Measurements from ENCODE around the gene EYS.
"Not testable (repeated sequence)": the region's sequence is repeated elsewhere in the genome, so short reads cannot be mapped to it uniquely, and the experiment has no call there.

EYS gene

DNA sequence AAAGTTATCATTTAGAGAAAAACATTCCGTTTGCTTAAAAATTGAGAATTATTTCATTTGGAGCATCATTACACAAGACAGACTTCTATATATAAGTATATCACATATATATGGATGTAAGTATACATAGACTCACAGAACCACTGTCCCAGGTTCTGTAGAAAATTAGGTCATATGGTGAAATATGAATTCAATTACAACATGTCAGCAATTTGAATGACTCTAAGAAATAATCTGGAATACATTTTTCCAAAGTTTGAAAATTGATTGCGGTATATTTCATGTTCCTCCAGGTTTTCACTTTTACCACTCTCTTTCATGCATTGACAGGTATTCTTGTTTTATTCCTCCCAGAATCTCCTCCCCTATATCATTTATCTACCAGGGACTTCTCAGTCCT lies 1179.1 kb downstream of the EYS start:
- FAIRE-seq, result no peak

DNA sequence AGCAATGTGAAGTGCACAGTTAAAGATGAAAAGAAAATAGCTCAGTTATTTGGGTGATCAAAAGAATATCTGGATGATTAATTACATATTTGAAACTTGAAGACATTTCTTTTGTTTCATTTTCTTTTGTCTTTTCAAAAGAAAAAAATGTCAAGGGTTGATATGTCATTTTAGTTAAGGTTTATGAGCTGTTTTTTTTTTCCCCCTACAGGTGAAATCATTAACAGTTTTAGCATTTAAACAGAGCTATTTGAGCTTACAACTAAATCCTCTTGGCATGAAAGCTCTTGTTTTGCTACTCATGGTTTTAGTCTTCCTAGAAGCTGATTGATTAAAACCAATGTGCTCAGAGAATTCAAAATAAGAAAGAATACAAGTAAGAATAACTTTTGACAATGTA lies 1184.2 kb downstream of the EYS start:
- FAIRE-seq, result no peak

DNA sequence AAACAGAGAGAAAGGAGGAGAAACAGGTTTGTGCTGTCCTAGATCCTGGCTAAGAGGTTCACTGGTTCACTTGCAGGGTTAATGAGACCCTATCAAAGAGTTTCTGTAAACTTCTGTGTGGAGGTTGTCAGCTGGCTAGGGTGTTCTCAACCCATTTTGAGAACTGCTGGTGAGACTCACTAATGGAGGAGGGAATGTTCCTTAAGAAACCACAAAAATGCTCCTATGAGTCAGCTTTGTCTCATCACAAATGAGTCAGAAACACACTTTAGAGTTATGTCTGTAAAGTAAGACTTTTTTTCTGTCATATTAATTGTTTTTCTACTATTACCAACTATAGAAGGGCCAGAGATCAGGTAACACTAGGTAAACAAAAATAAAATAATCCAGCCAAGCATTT lies 1187.0 kb downstream of the EYS start:
- FAIRE-seq, result no peak

DNA sequence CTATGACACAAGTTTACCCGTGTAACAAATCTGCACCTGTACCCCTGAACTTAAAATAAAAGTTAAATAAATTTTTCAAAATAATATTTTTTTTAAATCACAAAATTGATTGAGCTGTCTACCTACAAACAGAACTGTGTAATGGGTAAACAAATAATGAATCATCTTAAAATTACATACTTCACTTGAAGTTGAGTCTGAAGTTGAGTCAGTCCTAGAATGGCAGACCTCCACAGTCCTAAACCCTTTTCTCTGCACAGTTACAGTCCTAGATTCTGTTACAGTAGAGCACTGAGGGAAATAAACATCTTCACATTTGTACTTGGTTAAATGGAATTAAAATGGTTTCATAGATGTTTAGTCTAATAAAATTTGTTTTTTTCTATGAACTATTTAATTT lies 1190.6 kb downstream of the EYS start:
- FAIRE-seq, result no peak

DNA sequence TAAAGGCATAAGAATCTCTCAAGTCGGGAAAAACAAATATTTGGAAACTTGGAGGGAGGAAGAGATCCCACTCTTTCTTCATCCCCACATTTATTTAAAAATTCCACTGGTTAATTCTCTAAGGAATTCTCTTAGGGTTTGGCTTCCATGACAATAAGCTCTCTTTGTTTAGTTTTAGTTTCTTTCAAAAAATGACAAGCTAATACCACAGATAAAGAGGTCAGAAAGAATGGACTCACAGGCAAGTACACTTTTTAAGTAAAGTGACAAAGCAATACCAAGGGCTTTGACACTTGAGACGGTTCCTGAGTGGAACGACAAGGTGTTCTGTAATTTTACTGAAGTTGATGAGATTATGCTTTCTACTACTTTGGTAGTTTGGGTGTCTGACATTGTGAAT lies 1199.4 kb downstream of the EYS start:
- no peak for FAIRE-seq

DNA sequence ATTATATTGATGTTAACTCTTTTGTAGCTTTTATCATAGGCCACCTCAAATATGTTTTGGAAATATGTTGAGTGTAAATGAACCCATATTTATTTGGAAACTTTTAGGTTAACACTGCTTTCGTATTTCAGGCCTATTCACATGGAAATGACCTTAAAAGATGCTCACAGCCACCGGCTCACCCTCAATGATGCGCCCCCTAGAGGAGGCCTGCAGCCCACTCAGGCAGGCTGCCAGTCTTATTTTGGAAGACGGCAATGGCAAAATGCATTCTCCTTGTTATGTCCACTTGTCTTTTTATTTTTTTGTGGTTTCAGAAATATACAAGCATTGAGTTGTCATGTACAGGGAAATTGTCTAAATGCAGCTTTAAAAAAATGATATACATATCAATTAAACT lies 1201.7 kb downstream of the EYS start:
- FAIRE-seq, result peak; percentile 19

DNA sequence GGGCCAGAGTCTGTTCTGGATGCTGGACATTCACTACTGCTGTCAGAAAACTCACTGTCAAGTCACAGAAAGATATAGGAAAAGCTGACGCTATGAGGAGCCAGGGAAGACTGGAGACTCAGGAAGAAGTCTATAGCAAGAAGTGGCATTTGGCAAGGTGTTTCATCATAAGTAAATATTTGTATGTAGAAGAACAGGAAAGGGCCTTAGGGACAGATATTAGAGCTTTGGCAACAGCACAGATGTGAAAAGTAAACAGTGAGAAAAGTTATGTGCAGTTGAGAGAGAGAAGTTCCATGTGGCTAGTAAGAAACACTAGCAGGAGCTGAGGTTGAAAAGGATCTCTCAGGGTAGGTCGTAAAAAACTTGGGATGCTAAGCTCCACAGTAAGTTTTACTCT lies 1202.5 kb downstream of the EYS start:
- no peak for FAIRE-seq

DNA sequence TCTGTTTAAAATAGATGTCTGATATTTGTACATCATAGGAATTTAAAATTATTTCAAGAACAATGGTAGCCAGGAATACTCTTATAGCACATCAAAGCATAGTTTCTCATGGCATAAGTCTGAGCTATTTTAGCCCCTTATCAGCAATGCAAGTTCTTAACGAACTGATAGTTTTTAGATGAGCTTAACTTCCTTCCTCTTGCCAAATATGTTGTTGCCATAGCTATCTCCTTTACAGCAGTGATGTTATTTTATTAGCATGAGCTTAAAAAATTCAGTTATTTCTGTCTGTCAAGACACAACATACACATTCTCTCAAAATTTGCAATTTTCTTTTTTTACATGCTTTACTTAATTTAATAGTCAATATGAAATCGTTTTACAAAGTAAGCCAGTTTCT lies 1204.2 kb downstream of the EYS start:
- no peak for FAIRE-seq

DNA sequence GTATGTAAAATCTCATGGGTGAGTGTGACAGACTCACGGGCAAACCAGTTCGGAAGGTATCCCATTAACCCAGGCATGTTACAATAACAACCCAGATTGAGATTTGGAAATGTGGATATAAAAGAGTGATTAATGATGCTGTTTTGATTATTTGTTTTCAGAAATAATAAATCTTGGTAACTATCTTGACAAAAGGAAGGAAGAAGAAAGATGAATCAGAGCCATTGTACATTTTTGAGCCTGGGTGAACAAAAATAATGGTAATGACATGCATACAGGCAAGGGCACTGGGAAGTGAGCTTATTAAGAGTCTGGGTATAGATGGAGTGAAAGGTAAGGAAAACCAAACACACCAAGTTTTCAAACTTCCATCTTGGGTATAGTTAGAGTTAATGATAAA lies 1209.4 kb downstream of the EYS start:
- FAIRE-seq, result no peak

DNA sequence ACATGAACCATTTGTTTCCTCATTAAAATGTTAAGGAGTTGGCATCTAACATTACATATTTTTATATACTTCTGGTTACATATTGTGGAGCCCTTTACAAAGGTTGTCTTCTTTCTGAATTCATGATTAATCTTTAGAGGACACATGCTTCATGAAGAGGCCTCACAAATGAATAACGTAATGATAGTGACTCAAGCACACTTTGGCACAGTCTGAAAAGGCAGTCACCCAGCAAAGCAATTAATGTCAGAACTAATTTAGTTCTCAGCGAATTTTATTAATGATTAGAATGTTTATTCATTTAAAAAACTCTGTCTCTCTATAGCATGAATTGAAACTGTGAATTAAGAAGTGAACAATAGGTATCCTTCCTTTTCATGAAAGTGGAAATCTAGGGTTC lies 1217.3 kb downstream of the EYS start:
- FAIRE-seq, result no peak

DNA sequence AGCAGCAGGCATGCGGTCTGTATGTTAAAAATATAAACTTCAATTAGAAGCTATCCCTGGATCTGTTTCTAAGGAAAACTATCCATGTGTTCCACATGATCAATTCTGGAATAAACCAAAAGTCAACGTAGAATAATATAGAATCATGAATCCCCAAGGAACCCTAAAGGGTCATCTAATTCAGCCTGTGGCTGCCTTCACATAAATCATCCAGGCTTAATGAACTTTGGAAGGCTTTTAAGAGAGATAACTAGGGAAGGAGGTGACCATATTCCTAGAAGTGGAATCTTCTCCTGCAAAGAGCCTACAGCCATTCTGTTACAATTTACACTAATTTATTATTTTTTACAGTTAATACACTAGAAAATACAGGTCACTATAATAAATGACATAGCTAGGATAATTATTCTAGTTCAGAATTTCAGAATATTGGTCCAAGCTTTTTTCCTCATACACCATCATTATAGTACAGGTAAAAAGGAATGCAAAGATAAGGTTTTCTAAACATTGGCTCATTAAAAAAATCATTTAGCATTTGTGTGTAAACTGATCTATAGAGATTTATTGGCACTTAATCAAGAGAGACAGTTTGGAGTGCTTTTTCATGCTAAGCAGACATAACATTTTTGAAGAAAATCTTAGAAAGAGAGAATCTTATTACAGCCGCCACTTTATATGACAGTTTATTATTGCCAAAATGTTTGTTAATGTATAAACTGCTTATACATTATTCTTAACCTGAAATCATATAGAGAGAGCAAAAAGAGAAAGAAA lies 1220.3 kb downstream of the EYS start:
- no peak for FAIRE-seq

DNA sequence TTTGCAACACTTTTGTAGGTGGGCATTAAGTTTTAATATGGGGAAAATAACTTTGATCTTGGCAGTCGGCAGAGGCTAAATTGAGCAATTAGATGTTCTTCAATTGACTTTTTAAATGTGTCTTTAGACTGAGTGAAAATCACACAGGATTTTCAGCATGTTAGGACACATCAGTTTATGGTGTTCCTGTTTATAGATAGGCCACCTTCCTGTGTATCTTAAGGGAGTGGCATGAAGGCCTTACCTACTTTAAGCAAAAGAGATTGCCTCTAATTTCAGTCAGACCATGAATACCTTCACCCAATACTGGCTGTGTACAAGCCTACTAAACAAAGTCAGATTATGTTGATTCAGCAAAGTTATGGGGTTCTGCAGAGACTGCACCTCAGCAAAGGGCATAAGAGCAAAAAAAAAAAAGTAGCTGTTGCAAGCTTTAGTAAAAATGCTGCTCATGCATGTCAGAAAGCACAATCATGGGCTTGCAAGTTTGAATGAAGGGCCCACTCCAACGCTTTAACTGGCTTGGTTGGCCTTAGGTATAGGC lies 1223.0 kb downstream of the EYS start:
- no peak for FAIRE-seq

DNA sequence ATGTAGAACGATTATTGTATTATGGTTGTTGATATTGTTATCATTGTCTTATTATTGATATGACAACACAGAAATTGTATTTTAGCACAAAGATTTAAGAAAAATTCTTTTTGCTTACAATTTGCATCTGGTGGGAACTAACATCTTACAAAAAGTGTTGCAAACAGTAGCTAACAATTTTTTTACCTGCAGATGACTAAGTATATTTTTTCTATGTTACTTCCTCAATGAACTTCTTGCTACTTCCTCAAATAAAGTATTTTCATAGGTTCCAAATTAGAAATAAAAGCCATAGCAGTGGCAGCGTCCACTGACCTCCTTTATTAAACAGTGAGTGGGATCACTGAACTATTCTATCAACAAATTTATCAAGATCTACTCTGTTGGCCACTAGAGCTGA lies 1224.4 kb downstream of the EYS start:
- FAIRE-seq, result no peak

DNA sequence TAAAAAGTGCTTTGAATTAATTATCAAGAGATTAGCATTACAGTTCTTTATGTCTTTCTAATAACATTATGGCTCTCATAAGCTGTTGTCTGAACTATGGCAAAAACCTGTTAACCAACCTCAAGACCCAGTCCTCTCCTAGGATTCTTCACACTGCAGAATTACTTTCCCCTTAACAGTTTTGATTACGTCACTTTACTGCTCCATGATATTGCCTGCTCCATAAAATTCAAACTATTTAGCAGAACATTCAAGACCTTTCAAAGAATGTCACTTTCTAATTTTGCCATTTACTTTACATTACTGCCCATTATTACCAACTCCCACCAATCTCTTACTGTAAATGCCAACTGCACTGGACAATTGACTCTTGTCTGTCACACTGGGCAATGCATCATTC lies 1227.9 kb downstream of the EYS start:
- FAIRE-seq, result no peak

DNA sequence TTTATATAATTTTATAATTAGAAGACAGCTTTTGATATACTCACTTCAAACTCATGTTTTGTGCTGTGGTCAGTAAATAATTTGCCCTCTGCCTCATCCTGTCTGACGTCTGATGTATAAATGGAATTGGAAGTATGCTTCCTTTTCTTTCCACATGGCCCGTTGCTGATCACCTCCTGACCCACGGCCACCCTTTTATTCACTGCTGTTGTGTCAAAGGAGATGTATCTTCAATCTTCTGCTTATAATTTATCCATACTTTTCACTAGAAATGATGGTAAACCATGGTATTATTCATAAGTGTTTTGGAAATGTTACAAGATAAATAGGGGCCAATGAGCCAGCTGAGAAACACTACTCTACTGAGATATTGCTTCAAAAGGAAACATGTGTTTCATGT lies 1229.6 kb downstream of the EYS start:
- FAIRE-seq, result no peak

DNA sequence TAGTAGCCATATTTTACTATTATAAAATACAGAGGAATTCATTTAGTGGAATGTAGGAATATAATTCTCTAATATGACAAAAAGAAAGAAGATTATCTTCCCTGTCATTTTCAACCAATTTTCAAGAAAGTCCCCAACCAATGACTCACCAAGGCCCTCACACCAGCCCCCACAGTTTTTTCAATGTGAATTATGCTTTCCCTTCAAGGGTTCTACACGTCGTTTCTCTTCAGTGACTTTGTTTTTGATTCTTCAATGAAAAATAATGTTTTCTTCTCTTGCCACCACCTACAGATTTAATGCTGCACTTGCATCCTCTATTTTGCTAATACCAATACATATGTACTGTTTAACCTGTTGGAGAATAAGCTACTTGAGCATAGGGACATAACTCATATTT lies 1230.1 kb downstream of the EYS start:
- no peak for FAIRE-seq

DNA sequence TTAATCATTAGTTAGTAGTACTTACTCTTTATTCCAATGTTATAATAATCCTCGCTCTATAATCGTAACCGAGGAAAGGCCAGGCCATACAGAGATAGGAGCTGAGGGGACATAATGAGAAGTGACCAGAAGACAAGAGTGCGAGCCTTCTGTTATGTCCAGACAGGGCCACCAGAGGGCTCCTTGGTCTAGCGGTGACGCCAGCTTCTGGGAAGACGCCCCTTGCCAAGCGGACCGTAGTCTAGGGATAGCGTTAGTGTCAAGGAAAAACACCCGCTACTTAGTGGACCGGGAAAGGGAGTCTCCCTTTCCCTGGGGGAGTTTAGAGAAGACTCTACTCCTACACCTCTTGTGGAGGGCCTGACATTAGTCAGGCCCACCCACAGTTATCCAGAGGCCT lies 1237.6 kb downstream of the EYS start:
- FAIRE-seq, result not testable (repeated sequence)

DNA sequence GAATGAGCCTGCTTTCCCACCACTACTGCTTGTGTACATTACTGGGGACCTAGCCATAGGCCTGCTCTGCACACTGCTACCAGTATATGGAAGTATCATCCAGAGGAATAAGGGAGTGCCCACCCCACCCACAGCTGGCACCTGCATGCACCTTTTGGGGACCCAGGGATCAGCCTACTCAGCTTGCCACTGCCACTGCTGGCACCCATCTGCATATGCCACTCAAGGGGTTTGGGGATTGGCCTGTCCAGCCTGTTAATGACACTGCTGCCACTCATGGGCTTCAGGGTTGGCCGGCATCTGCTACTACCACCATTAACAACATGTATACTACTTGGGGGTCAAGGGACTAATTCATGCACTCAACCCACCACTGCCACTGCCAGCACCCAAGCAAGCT lies 1239.4 kb downstream of the EYS start:
- no peak for FAIRE-seq

DNA sequence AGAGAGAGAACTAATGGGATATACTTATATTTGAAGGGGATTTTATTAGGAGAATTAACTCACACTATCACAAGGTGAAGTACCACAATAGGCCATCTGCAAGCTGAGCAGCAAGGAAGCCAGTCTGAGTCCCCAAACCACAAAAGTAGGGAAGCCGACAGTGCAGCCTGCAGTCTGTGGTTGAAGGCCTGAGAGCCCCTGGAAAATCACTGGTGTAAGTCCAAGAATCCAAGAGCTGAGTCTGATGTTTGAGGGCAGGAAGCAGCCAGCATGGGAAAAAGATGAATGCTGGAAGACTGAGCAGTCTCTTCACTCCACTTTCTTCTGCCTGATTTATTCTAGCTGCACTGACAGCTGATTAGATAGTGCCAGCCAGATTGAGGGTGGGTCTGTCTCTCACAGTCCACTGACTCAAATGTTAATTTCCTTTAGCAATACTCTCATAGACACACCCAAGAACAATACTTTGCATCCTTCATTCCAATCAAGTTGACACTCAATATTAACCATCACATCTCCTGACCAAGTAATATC lies 1247.5 kb downstream of the EYS start:
- no peak for FAIRE-seq

DNA sequence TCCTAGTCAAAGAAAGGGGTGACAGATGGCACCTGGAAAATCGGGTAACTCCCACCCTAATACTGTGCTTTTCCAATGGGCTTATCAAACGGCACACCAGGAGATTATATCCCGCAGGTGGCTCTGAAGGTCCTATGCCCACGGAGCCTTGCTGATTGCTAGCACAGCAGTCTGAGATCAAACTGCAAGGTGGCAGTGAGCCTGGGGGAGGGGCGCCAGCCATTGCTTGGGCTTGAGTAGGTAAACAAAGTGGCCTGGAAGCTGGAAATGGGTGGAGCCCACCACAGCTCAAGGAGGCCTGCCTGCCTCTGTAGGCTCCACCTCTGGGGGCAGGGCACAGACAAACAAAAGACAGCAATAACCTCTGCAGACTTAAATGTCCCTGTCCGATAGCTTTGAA lies 1258.9 kb downstream of the EYS start:
- FAIRE-seq, result not testable (repeated sequence)

DNA sequence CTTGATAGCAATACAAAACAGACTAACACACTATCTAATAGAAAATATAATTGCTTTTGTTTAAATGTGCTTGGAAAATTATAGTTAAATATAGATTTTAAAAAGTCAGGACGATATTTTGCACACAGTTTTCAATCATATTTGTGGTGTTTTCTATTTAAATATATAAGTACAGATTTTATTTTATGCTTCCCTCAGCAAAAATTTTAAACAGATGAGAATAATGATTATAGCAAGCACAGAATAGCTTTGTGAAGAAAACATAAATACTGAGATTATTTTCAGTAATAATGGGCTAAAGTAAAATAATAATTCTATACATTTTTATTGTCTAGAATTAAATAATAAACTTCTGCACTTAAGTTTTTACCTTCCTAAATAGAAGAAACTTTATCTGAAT lies 1262.0 kb downstream of the EYS start:
- FAIRE-seq, result peak; percentile 40

DNA sequence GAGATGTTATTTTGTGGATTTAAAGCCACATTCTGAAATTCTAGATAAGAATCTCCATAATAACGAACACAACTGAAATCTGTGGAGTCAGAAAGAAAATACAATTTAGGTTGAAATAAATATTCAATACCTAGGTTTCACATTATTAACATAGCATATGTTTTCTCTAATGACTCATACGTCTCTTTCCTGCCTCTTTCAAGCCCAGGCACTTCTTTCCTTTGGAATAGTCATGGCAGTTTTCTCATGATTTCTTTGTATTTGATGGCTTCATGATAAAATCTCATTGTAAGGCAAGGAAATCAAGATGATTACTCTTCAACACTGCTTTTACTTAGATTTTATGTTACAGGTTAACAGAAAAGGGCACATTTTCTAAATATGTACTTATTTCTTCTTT lies 1267.8 kb downstream of the EYS start:
- FAIRE-seq, result no peak

DNA sequence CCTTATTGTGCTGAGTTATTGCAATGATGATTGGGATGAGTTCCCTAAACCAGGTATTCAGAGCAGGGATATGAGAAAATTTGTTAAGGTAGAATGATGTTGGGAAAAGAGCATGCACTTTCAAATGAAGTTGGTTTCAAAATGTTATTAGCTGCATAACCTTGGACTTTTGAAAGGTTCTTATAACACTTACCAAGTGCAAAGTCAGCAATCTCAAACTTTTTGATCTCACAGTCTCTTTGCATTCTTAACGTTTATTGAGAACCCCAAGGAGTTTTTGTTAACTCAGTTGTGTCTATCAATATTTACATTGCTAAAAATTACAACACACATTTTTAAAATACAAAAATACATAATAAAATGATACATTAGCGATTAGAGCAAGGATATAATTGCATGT lies 1269.0 kb downstream of the EYS start:
- FAIRE-seq, result no peak

DNA sequence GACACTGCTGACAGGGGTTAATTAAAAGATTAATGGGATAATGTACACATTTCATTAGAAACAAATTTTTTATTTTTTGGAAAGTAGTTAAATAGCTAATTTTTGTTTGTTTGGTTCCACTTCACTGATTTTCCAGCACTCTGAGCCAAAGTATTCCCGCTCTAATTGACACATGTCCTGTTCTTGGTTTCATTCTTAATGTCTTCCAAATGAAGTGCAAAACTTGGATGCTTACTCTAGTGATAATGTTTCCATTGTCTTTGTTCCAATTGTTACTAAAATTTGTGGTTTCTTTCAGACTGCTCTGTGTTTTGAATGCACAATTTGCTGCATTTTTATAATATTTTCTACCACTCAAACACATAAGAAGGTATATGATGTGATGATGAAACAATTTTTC lies 1277.1 kb downstream of the EYS start:
- no peak for FAIRE-seq

DNA sequence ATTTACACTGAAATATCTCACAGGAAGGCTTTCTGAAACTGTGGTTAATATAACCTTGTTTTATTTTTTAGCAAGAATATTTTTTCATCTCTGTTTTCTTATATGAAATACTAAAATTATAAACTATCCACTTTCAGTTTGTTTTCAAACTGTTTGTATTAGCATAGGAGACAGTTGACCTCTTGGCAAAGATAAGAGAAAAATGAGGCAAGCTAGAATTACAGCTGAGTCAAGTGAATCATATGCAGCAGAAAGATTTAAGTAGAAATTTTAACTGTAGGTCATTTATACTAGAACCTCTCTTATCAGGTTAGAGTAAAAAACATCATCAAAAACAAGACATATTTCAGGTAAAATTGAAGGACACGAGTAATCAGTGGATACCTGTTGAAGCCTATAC lies 1278.8 kb downstream of the EYS start:
- FAIRE-seq, result no peak
